T-helper 1 cell treated with Interleukin-12 subunit alpha and Interleukin-12 subunit beta and Interleukin-4 antibody, amounts not matched to agents 30 μg/mL and 1 μg/mL, for 36 hours (primary cell): ENCODE results near the gene ZNF136.

ENCODE experiments used
- H3K27ac Mint-ChIP-seq: one replicate; pipeline ENCODE4 v1.8.0; 2021; ENCODE audit warnings: mild to moderate bottlenecking, mixed read lengths
- H3K27me3 Mint-ChIP-seq: one replicate; pipeline ENCODE4 v1.8.0; 2021; ENCODE audit warnings: low read depth, mixed read lengths
- H3K36me3 Mint-ChIP-seq: one replicate; pipeline ENCODE4 v1.8.0; 2021; ENCODE audit warnings: low read depth, mixed read lengths
- H3K4me1 Mint-ChIP-seq: one replicate; pipeline ENCODE4 v1.8.0; 2021; ENCODE audit warnings: low read depth, mixed read lengths
- H3K4me3 Mint-ChIP-seq: one replicate; pipeline ENCODE4 v1.8.0; 2021; ENCODE audit warnings: mild to moderate bottlenecking, moderate library complexity, mixed read lengths
- H3K9me3 Mint-ChIP-seq: one replicate; pipeline ENCODE4 v1.8.0; 2021; ENCODE audit warnings: mixed read lengths

Gene ZNF136

GRCh38 chr19:12222980-12223630 is 60.2 kb downstream of the ZNF136 start:
- H3K9me3 Mint-ChIP-seq, result peaks cover 60% of the 10 kb centered on the region
- no peak overlapping the region for H3K27ac Mint-ChIP-seq
- peaks cover 3% of the 10 kb centered on the region for H3K36me3 Mint-ChIP-seq
- no peak overlapping the region for H3K4me3 Mint-ChIP-seq
- no peaks in the 10 kb centered on the region for H3K27me3 Mint-ChIP-seq
- no peaks in the 10 kb centered on the region for H3K4me1 Mint-ChIP-seq

GRCh38 chr19:12224676-12225075 is 61.8 kb downstream of the ZNF136 start:
- Mint-ChIP-seq H3K36me3 (peaks cover 3% of the 10 kb centered on the region), H3K4me1 (no peaks in the 10 kb centered on the region), H3K9me3 (peaks cover 55% of the 10 kb centered on the region), H3K27me3 (no peaks in the 10 kb centered on the region), H3K27ac (no peak overlapping the region), H3K4me3 (no peak overlapping the region)

GRCh38 chr19:12229990-12230389 is 67.1 kb downstream of the ZNF136 start:
- Mint-ChIP-seq H3K4me3 (no peak overlapping the region), H3K36me3 (peaks cover 9% of the 10 kb centered on the region), H3K4me1 (no peaks in the 10 kb centered on the region), H3K9me3 (peaks cover 71% of the 10 kb centered on the region), H3K27me3 (no peaks in the 10 kb centered on the region), H3K27ac (no peak overlapping the region)

GRCh38 chr19:12230751-12231733 is 68.1 kb downstream of the ZNF136 start:
- Mint-ChIP-seq H3K4me3 (no peak overlapping the region), H3K4me1 (no peaks in the 10 kb centered on the region), H3K9me3 (peaks cover 70% of the 10 kb centered on the region), H3K27me3 (no peaks in the 10 kb centered on the region), H3K27ac (no peak overlapping the region), H3K36me3 (peaks cover 12% of the 10 kb centered on the region)

GRCh38 chr19:12232961-12233360 is 70.1 kb downstream of the ZNF136 start:
- H3K27ac Mint-ChIP-seq, result no peak overlapping the region
- no peaks in the 10 kb centered on the region for H3K4me1 Mint-ChIP-seq
- H3K27me3 Mint-ChIP-seq, result no peaks in the 10 kb centered on the region
- H3K4me3 Mint-ChIP-seq, result no peak overlapping the region
- peaks cover 68% of the 10 kb centered on the region for H3K9me3 Mint-ChIP-seq
- peaks cover 11% of the 10 kb centered on the region for H3K36me3 Mint-ChIP-seq

- no peak overlapping the region for H3K4me3 Mint-ChIP-seq
- H3K27ac Mint-ChIP-seq, result no peak overlapping the region
- H3K27me3 Mint-ChIP-seq, result no peaks in the 10 kb centered on the region
- H3K4me1 Mint-ChIP-seq, result no peaks in the 10 kb centered on the region
- peaks cover 10% of the 10 kb centered on the region for H3K36me3 Mint-ChIP-seq
- H3K9me3 Mint-ChIP-seq, result peaks cover 52% of the 10 kb centered on the region
Measured at GRCh38 chr19:12237143-12237839, 74.4 kb downstream of the ZNF136 start.
